Activated B cell treated with CpG ODN at 0.5 μM for 24 hours (primary cell): ENCODE measurements around the gene KANK2. TPM values are rescaled to one million over a fixed set of nuclear protein-coding genes. Genes with fewer than 3 reads are reported as not detected.

Source experiments
- ATAC-seq: fragments of 200-7000 bp; cut with Tn5 transposase; one replicate; pipeline ENCODE4 v1.10.0; 2021; ENCODE audit warnings: low read depth, mild to moderate bottlenecking, moderate library complexity
- CTCF ChIA-PET: fragments of 350-600 bp; sonication (Branson Sonifier 250); formaldehyde crosslinking; loops from one replicate; lab custom pipeline; 2021; ENCODE audit warnings: antibody characterized with exemption; lab: Charles Lee
- POLR2A ChIA-PET: fragments of 350-600 bp; sonication (Branson Sonifier 250); formaldehyde crosslinking; loops from one replicate; lab custom pipeline; 2021; ENCODE audit warnings: antibody characterized with exemption; lab: Charles Lee
- DNase-seq: peaks from one replicate; pipeline ENCODE4 v3.0.0; 2022
- H3K27ac Mint-ChIP-seq: one replicate; pipeline ENCODE4 v1.8.0; 2020; ENCODE audit warnings: mixed read lengths
- H3K27me3 Mint-ChIP-seq: one replicate; pipeline ENCODE4 v1.8.0; 2021; ENCODE audit warnings: mixed read lengths
- H3K36me3 Mint-ChIP-seq: one replicate; pipeline ENCODE4 v1.8.0; 2021; ENCODE audit warnings: low read depth, mixed read lengths
- H3K4me1 Mint-ChIP-seq: one replicate; pipeline ENCODE4 v1.8.0; 2021; ENCODE audit warnings: mixed read lengths
- H3K4me3 Mint-ChIP-seq: one replicate; pipeline ENCODE4 v1.8.0; 2020; ENCODE audit warnings: mild to moderate bottlenecking, mixed read lengths
- H3K9me3 Mint-ChIP-seq: one replicate; pipeline ENCODE4 v1.8.0; 2020; ENCODE audit warnings: mixed read lengths
- CTCF ChIP-seq: fragments of 200-600 bp; IDR thresholded peaks from one replicate; pipeline ENCODE4 v1.8.0; 2022; ENCODE audit warnings: antibody characterized with exemption, mild to moderate bottlenecking
- intact Hi-C: fragments of 100-400 bp; cut with micrococcal nuclease; formaldehyde crosslinking; loops from one replicate; pipeline ENCODE4 v1.15.1; 2024
- total RNA-seq: library from RNA; stranded (reverse); gene quantifications from 2 replicates; pipeline ENCODE4 v1.2.3, GENCODE V29; 2022

The KANK2 gene
- total RNA-seq, 1 donor from 2014 or later: 3.3 TPM

- ChIA-PET CTCF (interaction anchor here (4.2 kb wide), 1 partner anchor 68 kb away, joined by 19 read pairs; no protein-coding TSS in a partner anchor), POLR2A (interaction anchor here (0.5 kb wide), 1 partner anchor 875 kb away, joined by 3 read pairs; no protein-coding TSS in a partner anchor)
- intact Hi-C loops: loop anchor here (1.0 to 10.0 kb wide), 3 partner anchors 68 to 346 kb away; partner anchors contain the start of gene ELAVL3
- ATAC-seq (no peak), DNase-seq (no peak)
- Mint-ChIP-seq H3K36me3 (peaks cover 3% of the 10 kb centered on the region), H3K27me3 (peaks cover 19% of the 10 kb centered on the region), H3K4me1 (peaks cover 8% of the 10 kb centered on the region), H3K27ac (no peak overlapping the region), H3K4me3 (no peak overlapping the region), H3K9me3 (no peaks in the 10 kb centered on the region)
- no peak for TF ChIP-seq CTCF
These were observed 60.8 kb downstream of the KANK2 start for GRCh38 chr19:11136400-11137101.

- CTCF ChIA-PET: interaction anchor here (7.7 kb wide), 1 partner anchor 96 kb away, joined by 73 read pairs; no protein-coding TSS in a partner anchor
- H3K27ac Mint-ChIP-seq: no peak overlapping the region
- TF ChIP-seq CTCF: no peak
- DNase-seq (no peak), ATAC-seq (no peak)
- POLR2A ChIA-PET: interaction anchor here (2.0 kb wide), 1 partner anchor 96 kb away, joined by 7 read pairs; no protein-coding TSS in a partner anchor
- peaks cover 5% of the 10 kb centered on the region for H3K4me1 Mint-ChIP-seq
- H3K9me3 Mint-ChIP-seq: no peaks in the 10 kb centered on the region
- intact Hi-C loops: loop anchor here (1.0 to 10.0 kb wide), 4 partner anchors 95 to 313 kb away; no protein-coding TSS in a partner anchor
- peaks cover 9% of the 10 kb centered on the region for H3K36me3 Mint-ChIP-seq
- no peaks in the 10 kb centered on the region for H3K27me3 Mint-ChIP-seq
- H3K4me3 Mint-ChIP-seq: no peak overlapping the region
These were observed 65.9 kb downstream of the KANK2 start for GRCh38 chr19:11131471-11131870.

- no peaks in the 10 kb centered on the region for H3K27me3 Mint-ChIP-seq
- POLR2A ChIA-PET: interaction anchor here (2.0 kb wide), 1 partner anchor 95 kb away, joined by 7 read pairs; no protein-coding TSS in a partner anchor
- no peak overlapping the region for H3K27ac Mint-ChIP-seq
- ATAC-seq: peak; percentile 93
- no peaks in the 10 kb centered on the region for H3K9me3 Mint-ChIP-seq
- peak; percentile 72 for DNase-seq
- H3K4me1 Mint-ChIP-seq: peaks cover 7% of the 10 kb centered on the region
- TF ChIP-seq CTCF: peak; percentile 88
- intact Hi-C loops: loop anchor here (1.0 to 10.0 kb wide), 4 partner anchors 95 to 314 kb away; no protein-coding TSS in a partner anchor
- no peak overlapping the region for H3K4me3 Mint-ChIP-seq
- CTCF ChIA-PET: interaction anchor here (0.6 to 7.7 kb wide), 4 partner anchors 9 to 194 kb away, joined by 3 to 73 read pairs (median 4); no protein-coding TSS in a partner anchor
- H3K36me3 Mint-ChIP-seq: peaks cover 9% of the 10 kb centered on the region
These were observed 66.4 kb downstream of the KANK2 start for GRCh38 chr19:11130824-11131455.

GRCh38 chr19:11127905-11128304 lies 69.4 kb downstream of the KANK2 start:
- no peaks in the 10 kb centered on the region for H3K27me3 Mint-ChIP-seq
- no peaks in the 10 kb centered on the region for H3K9me3 Mint-ChIP-seq
- H3K27ac Mint-ChIP-seq: no peak overlapping the region
- CTCF ChIA-PET: interaction anchor here (7.7 kb wide), 1 partner anchor 93 kb away, joined by 73 read pairs; no protein-coding TSS in a partner anchor
- ATAC-seq (no peak), DNase-seq (no peak)
- peaks cover 7% of the 10 kb centered on the region for H3K4me1 Mint-ChIP-seq
- TF ChIP-seq CTCF: no peak
- no peak overlapping the region for H3K4me3 Mint-ChIP-seq
- POLR2A ChIA-PET: no interaction called here
- intact Hi-C loops: loop anchor here (2.0 kb wide), 1 partner anchor 35 kb away; no protein-coding TSS in a partner anchor
- H3K36me3 Mint-ChIP-seq: peaks cover 10% of the 10 kb centered on the region
